NCI-H82 treated with DMSO at 0.1 percent for 48 hours (cell line): ENCODE measurements around the gene AHCTF1.
"Not testable (repeated sequence)": the region's sequence is repeated elsewhere in the genome, so short reads cannot be mapped to it uniquely, and the experiment has no call there.

Experiments
- DNase-seq: peaks from one replicate; lab custom pipeline; 2025; ENCODE audit not compliant: unreplicated experiment; lab: John Stamatoyannopoulos, UW

Gene AHCTF1

DNA sequence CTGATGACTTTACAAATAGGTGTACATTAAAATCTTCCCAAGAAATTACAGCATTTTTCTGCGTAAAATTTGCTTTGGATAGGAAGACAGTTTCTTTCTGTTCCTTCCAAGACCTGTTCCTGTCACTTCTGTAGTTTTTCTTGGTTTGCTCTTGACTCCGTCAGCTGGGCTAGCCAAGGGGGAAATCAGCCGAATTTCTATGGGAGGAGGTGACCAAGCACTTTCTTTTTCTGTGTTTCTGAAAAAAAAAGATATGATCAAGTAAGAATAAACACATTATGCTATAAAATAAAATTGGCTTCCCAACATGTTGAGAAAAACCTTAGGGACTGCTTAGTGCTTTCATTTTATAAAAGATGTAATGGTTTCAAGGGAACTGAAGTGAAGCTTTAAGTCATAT, 91.0 kb downstream of the AHCTF1 start:
- DNase-seq = not testable (repeated sequence)

DNA sequence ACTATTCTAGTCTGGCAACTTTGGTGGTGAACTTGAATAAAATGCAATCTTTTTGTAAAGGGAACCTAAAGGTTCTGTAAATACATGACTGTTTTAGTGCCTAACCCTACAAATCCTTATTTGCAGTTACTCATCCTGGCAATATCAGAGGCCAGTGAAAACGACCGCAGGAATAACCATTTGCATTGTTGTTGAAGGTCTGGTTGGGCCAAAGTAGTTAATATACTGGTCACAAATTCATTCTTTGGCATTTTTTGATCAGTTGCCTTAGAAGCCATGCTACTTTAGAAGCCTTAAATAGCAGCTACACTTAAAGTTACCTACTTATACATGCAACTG, 93.7 kb downstream of the AHCTF1 start:
- no peak for DNase-seq

DNA sequence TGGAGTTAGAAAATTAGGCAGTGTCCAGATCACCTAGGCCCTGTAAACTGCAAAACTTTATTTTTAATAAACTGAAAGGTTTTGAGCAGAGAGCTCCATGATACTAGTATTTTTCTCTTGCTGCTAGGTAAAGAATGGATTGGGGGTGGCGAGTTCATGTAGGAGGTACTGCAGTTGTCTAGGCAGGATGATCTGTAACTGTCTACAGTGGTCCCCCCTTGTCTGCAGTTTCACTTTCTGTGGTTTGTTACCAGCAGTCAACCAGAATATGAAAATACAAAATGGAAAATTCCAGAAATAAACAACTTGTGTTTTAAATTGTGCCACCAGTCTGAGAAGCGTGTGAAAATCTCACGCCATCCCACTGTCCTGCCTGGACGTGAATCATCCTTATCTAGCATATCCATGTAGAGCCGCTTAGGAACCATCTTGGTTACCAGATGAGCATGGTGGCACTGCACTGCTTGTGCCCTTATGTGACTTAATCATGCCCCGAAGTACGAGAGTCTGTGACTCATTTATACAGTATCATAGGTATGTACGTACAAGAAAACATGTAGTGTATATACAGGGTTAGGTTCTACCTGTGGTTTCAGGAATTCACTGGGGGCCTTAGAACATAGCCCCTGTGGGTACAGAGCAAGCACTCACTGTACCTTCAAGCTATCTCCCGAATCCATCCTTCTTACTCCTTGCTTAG, 94.2 kb downstream of the AHCTF1 start:
- no peak for DNase-seq

DNA sequence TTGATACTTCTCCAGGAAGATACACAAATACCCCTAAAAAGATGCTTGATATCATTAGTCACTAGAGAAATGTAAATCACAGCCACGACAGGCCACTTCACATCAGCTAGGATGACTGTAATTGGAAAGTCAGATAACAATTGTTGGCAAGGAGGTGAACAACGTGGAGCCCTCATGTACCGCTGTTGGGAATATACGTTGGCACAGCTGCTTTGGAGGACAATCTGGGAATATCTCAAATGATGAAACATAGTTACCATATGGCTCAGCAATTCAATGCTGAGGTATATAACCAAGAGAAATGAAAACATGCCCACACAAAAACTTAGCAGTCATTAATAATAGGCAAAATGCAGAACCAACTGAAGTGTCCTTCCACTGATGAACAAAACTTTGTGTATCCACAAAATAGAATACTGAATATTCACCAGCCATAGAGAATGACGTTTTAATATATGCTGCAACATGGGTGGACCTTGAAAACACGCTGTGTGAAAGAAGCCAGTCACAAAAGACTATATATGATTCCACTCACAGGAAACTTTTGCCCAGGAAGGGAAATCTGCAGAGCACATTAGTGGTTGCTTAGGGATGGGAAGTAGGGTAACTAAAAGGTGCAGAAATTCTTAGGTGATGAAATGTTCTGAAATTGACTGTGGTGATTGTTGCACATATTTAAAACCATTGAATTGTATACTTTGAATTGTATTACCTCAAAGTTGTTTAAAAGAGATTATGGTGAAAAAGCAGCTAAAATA, 95.4 kb downstream of the AHCTF1 start:
- no peak for DNase-seq

DNA sequence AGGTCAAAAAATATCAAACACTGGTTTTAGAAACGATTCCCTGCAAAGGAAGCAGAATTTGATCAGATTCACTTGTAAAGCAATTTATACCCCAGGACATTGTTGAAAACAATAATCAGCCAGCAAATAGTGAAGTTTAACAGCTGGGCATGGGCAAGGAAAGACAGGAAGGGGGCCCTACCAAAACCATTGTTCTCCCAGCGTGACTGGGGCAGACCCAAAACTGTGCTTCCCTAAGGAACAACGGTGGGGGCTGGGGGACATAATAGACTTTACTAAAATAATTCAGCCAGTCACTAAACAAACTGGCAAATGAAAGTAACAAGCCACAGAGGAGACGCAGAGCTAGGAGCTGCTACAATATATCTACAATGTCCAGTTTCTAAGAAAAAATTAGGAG, 100.2 kb downstream of the AHCTF1 start:
- DNase-seq = no peak

DNA sequence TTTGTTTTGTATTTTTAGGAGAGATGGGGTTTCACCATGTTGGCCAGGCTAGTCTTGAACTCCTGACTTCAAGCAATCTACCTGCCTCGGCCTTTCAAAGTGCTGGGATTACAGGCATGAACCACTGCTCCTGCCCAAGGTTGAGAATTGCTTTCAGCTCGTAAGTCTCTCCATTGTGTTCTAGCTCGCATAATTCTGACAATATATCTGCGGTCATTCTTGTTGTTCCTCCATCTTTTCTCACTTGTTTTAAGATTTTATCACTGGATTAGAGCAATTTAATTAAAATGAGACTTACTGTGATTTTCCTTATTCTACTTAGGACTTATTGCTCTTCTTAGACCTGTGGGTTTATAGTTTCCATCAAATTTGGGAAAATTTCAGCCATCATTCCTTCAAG, 102.9 kb downstream of the AHCTF1 start:
- DNase-seq = no peak

DNA sequence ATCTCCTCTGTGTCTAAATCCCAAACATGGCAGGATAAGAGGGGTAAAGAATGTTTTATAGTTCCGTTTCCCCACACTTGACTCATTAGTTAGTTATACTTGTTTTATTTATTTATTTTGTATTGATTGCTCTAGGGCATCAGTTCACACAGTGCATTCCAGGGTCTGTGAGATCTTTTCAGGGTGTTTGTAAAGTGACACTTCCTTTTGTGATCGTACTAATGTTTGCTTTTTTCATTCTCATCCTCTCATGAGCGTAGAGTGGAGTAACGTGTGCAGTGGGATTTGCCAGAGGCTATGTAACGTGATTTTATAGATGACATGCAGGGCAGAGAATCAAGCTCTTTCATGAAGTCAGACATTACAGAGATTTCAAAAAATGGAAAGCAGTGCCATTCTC, 104.4 kb downstream of the AHCTF1 start:
- no peak for DNase-seq

DNA sequence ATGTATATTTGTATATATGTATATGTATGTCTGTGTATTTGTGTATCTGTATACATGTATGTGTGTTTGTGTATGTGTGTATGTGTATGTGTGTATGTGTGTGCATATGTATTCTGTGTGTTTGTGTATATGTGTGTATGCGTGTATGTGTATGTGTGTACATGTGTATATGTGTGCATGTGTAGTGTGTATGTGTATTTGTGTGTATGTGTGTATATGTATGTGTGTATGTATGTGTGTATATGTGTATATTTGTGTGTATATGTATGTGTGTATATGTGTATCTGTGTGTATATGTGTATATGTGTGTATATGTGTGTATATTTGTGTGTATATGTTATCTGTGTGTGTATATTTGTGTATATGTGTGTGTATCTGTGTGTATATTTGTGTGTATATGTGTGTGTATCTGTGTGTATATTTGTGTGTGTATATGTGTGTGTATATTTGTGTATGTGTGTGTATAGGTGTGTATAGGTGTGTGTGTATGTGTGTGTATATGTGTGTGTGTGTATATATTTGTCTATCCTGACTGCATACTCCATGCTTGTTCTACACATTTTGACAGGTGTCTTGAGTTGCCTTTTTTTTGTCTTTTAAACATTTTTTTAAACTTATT, 106.1 kb downstream of the AHCTF1 start:
- DNase-seq = no peak

DNA sequence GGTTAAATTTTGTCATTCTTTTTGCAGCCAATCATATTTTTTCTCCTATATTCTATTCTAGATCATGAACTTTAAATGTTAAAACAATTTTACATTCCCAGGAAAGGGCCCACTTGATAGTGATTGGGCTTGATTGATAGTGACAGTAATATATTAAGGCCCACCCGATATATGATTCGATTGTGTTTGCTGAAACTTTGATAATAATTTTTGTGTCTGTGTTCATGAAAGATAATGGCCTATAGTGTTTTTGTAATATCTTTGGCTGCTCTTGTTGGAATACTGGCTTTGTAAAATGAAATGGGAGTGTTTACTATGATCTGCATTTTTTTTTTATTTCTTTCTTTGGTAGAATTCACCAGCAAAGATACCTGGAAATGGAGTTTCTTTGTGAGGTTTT, 107.2 kb downstream of the AHCTF1 start:
- no peak for DNase-seq

DNA sequence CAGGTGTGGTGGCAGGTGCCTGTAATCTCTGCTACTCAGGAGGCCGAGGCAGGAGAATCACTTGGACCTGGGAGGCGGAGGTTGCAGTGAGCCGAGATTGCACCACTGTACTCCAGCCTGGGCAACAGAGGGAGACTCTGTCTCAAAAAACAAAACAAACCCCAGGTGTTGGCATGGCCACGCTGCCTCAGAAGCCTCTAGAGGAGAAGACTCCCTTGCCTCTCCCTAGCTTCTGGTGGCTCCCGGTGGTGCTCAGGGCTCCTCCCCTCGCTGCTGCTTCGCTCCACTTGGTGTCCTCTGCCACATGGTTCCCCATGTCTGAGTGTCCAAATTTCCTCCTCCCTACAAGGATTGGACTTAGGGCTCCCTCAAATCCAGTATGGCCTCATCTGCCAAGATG, 109.6 kb downstream of the AHCTF1 start:
- not testable (repeated sequence) for DNase-seq

DNA sequence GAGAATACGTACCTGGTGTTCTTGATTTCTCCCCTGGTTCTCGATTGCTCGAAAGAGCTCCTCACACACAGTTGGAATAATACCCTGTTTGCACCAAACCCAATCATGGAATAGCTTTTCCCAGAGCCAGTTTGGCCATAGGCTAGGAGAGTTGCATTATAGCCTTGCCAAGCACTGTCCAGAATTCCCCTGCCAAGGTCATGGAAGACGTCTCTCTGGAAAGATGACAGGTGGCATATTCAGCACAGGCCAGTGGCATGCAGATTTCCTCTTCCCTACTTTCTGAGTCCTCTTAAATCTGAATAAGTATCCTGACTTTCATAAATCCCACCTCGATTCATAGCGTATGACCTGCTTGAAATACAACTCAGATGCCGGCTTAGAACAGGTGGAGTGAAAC, 111.1 kb downstream of the AHCTF1 start:
- DNase-seq = no peak

DNA sequence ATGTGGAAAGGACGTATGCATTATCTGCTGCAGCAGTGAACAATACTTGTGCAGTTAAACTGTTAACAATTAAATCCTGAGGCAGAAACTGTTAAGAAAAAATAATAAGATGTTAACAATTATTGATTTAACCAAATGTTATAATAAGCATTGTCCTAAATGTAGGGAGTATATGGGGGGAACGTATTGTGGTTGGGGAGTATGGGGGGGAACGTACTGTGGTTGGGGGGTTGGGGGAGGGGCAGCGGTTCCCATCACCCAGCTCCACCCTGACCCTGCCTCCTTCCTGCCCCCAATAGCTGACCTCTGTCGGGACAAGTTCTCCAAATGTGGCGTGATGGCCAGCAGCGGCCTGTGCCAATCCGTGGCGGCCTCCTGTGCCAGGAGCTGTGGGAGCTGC, 114.0 kb downstream of the AHCTF1 start:
- DNase-seq = not testable (repeated sequence)

DNA sequence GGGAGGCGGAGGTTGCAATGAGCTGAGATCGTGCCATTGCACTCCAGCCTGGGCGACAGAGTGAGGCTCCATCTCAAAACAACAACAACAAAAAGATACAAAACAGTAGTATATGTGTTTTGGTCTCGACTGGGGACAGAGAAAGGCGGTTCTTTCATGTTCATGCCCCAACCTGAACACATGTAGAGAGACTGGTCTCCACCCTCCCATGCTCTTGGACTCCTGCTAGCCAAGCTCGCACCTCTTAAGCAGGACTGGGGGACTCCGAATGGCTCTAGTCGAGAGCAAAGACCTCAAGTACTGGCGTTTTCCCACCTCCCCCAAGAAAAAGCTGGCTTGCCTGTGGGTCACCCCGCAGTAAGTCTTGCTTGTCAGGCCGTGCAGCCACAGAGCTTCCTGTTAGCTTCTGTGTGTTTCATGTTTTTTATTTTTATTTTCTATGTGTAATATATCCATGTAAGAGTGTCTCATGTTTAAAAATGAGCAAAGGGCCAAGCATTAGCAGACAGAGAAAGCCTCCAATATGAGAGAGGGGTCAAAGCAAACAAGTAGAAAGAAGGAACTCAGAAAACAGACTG, 116.0 kb downstream of the AHCTF1 start:
- DNase-seq = no peak

DNA sequence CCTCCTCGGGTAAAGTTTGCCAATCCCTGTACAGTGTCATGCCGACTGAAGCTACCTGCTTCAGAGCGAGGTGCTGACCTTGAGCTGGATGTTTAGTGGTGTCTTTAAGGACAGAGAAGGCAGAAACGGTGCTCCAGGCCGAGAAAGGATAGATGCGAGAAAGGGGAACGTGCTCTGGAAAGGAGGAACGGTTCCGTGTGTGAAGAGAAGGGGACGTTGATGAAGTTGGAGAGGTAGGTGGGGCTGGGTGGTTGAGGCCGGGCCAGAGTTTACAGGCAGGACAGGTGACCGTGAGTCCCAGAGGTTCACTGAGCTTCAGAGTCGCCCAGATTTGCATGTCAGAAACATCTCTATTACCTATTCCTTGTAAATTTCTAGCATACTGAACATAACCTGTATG, 116.9 kb downstream of the AHCTF1 start:
- DNase-seq = no peak

DNA sequence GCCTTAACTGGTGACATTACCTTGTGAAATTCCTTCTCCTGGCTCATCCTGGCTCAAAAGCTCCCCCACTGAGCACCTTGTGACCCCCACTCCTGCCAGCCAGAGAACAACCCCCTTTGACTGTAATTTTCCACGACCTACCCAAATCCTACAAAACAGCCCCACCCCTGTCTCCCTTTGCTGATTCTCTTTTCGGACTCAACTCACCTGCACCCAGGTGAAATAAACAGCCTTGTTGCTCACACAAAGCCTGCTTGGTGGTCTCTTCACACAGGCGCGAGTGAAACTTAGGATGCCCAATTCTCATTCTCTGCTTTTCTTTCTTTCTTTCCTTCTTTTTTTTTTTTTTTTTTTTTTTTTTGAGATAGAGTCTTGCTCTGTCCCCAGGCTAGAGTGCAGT, 118.4 kb downstream of the AHCTF1 start:
- not testable (repeated sequence) for DNase-seq

DNA sequence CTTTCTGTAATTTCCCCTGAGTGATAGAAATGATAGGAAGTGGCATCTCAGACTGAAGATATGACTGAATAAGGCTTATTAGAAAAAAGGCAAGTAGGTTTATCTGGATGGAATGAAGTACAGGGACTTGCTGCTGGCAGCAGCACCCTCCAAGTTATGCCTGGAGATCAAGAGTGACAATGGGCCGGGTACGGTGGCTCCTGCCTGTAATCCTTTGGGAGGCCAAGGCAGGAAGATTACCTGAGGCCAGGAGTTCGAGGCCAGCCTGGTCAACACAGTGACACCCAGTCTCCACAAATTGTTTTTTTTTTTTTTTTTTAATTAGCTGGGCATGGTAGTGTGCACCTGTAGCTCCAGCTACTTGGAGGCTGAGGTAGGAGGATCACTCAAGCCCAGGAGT, 119.8 kb downstream of the AHCTF1 start:
- DNase-seq = no peak

DNA sequence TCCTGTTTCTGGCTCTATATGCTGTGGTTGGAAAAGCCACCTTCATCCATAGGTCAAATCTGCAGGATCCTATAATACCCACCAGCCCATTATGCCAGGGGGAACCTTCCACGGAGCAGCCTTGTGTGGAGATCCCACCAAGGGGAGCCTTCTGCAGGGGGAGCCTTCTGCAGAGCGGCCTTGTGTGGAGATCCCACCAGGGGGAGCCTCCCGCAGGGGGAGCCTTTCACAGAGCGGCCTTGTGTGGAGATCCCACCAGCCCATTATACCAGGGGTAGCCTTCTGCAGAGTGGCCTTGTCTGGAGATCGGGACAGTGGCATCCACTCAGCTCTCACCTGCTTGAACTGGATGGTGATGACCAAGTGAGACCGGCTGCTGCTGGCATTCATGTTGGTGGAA, 122.3 kb downstream of the AHCTF1 start:
- DNase-seq = no peak

DNA sequence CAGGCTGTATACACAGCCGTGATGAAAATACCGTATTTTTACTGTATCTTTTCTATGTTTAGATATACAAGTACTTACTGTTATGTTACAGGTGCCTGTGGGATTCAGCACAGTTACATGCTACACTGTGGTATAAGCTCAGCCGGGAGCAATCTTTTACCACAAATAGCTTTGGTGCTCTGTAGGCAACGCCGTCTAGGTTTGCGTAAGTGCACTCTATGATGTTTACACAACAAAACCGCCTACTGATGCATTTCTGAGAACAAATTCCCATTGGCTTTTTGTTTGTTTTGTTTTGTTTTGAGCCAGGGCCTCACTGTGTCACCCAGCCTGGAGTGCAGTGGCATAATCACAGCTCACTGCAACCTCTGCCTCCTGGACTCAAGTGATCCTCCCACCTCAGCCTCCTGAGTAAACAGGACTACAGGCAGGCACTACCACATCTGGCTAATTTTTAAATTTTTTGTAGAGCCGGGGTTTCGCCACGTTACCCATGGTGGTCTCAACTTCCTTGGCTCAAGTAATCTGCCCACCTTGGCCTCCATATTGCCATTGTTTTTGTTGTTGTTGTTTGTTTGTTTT, 126.5 kb downstream of the AHCTF1 start:
- DNase-seq = no peak

DNA sequence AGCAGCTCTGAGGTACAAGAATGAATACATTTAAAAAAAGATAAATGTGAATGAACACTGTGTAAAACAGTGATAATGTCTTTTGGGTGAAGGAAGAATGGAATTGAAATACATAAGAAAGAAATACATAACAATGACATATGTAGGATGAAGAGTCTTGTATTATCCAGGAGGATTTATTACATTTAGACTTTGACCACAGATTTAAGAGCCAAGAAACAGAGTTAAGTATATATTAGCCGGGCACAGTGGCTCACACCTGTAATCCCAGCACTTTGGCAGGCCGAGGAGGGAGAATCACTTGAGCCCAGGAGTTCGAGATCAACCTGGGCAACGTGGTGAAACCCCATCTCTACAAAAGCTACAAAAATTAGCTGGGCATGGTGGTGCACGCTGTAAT, 127.9 kb downstream of the AHCTF1 start:
- DNase-seq = no peak

DNA sequence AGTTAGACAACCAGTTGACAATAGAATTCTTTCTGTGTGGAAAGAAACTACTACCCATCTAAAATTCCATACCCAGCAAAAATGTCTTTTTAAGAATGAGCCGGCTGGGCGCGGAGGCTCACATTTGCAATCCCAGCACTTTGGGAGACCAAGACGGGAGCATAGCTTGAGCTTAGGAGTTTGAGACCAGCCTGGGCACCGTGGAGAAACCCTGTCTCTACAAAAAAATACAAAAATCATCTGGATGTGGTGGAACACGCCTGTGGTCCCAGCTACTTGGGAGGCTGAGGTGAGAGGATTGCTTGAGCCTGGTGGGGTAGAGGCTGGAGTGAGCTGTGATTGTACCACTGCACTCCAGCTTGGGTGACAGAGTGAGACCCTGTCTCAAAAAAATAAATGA, 128.4 kb downstream of the AHCTF1 start:
- no peak for DNase-seq

DNA sequence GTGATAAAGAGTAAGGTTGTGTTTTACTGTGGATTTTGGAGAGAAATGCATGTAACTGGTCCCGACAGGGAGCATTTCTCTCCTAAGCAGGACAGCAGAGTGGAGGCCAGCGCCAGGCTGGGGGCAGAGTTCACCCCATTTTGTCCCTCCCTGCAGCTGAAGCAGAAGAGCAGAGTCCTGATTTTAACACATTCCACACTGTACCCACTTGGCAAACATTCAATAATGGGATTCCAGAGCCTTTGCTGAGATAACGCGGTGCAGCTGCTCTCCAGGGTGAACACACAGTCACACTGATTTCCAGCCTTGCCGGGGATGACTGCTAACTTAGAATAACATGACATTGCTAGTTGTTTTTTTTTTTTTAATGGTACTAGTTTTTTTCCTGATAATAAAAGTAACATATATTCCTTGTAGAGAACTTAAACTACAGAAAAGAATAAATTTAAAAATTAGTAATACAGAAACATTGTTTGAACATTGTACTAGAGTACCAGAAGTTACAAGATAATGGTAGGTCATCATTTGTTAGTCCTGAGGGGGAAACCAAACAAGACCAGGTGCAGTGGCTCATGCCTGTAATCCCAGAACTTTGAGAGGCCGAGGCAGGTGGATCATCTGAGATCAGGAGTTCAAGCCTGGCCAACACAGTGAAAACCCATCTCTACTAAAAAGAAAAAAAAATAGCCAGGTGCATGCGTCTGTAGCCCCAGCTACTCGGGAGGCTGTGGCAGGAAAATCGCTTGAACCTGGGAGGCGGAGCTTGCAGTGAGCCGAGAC, 130.3 kb downstream of the AHCTF1 start:
- peak; percentile 12 for DNase-seq
